Prostate gland (tissue), 2 donors: ENCODE data around the gene PHYHIPL.

Source experiments
- POLR2A ChIP-seq: fragments of 450-650 bp; IDR thresholded peaks from one replicate; pipeline ENCODE4 v1.6.1; 2016; ENCODE audit warnings: antibody characterized with exemption, mild to moderate bottlenecking
- POLR2AphosphoS5 ChIP-seq: sonication (generic); formaldehyde crosslinking; IDR thresholded peaks from one replicate; pipeline ENCODE4 v1.6.1; 2017; ENCODE audit warnings: antibody characterized with exemption
- TF ChIP-seq, protein P1 (sequence below), 4 experiments: fragments of 200-600 bp in 2 of 4; fragments of 450-650 bp in 2 of 4; sonication (generic) in 2 of 4; IDR thresholded peaks; 1 replicate in 3 of 4; 2 replicates in 1 of 4; pipeline ENCODE4 v1.5.1; 2016 to 2019; ENCODE audit warnings: antibody characterized with exemption in 4 of 4, mild to moderate bottlenecking in 2 of 4, moderate library complexity in 2 of 4

DNA sequence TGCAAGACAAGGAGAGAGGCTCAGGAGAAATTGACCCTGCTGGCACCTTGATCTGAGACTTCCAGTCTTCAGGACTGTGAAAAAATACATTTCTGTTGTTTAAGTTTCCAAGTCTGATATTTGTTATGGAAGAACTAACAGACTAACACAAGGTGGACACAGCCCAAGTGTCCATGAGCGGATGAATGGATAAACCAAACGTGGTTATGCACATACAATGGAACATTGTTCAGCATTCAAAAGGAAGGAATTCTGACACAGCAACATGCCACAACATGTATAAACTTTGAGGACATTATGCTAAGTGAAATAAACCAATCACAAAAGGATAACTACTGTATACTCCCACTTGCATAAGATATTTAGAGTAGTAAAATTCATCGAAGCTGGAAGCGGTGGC is 109.4 kb downstream of the PHYHIPL start:
- TF ChIP-seq POLR2A = no peak
- TF ChIP-seq, protein P1, sequence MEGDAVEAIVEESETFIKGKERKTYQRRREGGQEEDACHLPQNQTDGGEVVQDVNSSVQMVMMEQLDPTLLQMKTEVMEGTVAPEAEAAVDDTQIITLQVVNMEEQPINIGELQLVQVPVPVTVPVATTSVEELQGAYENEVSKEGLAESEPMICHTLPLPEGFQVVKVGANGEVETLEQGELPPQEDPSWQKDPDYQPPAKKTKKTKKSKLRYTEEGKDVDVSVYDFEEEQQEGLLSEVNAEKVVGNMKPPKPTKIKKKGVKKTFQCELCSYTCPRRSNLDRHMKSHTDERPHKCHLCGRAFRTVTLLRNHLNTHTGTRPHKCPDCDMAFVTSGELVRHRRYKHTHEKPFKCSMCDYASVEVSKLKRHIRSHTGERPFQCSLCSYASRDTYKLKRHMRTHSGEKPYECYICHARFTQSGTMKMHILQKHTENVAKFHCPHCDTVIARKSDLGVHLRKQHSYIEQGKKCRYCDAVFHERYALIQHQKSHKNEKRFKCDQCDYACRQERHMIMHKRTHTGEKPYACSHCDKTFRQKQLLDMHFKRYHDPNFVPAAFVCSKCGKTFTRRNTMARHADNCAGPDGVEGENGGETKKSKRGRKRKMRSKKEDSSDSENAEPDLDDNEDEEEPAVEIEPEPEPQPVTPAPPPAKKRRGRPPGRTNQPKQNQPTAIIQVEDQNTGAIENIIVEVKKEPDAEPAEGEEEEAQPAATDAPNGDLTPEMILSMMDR (IDR thresholded peaks at IDR 0.05) = no peak
- peak; percentile 15 for TF ChIP-seq POLR2AphosphoS5
